Measurements from ENCODE around the gene RIC1.
"Not testable (repeated sequence)": the region's sequence is repeated elsewhere in the genome, so short reads cannot be mapped to it uniquely, and the experiment has no call there.

RIC1 gene

DNA sequence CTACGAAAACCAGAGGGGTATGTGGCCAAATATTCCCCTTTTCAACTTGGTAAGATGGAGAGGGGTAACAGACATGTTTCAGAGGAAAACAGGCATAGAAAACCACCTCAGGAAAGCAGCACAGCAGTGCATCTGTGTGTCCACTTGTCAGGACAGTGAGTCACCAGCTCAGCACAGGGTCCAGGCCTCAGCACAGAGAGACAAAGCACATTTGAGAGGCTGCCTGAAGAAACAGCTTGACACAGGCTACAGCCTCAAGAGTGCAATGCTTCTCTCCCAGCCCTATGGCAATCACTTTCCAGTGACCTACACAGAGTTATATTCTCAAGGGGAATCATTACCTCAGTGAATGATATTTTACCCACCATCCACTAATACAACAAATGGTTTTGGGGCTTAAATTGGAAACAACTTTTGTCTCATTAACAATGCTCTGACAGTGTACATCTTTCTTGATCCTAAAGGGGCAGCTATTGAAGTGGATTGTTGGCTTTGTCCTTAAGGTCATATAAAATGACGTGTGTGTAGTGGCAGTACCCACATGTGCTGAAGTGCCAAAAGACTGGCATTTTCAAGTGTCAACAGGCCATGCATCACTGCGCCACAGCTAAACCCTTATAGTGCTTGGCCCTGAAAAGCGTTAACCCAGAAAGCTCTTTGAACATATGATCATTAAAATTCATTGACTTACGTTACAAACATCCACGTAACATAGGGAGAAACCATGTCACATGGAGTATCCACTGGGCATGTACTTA, 157.6 kb downstream of the RIC1 start:
- no peak for DNase-seq (ENCODE audit: low read depth in 2 of 2)

DNA sequence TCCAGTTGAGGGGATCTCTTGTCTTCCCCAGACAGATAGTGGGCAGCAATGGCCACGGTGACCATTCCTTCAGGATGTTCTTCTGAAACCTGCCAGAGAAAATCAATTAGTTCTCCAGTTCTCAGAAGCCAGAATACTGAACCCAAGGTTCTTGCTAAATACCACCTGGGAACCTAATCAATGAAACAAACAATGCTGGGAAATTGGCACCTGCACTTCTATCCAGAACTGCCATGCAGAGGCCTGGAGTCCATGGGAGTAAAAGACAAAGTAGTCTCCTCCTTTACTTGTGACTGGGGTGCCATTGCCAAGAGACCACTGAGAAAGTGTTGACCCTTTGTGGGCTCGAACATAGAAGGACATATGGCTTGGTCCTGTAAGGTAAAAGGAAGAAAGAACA, 158.3 kb downstream of the RIC1 start:
- DNase-seq (ENCODE audit: low read depth in 2 of 2): no peak

DNA sequence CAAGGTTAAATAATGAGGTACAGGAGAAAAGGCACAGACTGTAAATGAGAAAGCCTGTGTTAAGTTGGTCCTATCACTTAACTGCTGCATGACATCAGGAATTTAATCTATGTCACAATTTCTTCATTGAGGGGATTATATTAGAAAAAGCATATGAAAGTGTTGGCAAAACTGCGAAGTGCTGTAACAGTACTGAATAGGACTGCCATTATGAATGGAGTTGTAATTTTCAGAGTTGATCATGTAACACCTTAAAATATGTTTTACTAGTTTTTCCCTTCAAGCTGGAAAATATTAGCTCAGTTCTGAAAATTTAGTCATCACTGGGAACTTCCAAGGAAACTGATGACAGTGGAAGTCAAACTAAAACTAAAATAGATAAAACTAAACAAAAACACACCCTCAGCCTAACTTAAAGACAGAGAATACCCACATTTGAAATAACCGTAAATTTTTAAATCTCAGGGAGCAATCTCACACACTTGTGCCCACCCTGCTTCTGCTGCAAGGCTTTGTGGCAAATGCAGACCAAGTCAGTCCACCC, 158.9 kb downstream of the RIC1 start:
- no peak for DNase-seq (ENCODE audit: low read depth in 2 of 2)

DNA sequence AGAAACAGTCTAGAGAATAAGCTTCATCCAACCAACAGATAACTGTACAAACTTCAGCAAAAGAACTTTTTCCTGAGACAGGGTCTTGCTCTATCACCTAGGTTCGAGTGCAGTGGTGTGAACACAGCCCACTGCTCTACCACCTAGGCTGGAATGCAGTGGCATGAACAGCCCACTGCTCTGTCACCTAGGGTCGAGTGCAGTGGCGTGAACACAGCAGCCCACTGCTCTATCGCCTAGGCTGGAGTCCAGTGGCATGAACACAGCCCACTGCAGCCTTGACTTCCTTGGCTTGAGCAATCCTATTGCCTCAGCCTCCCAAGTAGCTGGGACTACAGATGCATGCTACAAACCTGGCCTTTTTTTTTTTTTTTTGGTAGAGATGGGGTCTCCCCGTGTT, 160.6 kb downstream of the RIC1 start:
- no peak for DNase-seq (ENCODE audit: low read depth in 2 of 2)

DNA sequence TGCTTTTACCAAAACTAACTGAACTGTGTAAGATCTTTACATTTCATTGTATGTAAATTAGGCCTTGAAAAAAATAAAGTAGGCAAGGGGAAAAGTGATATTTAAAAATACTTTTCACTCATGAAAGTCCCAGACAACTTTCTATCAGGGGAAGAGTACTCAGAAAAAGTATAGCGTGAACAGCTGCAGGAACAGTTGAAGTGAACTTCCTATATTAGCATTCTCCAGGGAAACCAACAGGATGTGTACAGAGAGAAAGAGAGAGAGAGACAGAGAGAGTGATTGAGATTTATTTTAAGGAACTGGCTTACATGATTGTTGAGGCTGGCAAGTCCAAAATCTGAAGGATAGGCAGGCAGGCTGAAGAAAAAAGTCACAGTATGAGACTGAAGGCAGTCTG, 162.0 kb downstream of the RIC1 start:
- no peak for DNase-seq (ENCODE audit: low read depth in 2 of 2)

DNA sequence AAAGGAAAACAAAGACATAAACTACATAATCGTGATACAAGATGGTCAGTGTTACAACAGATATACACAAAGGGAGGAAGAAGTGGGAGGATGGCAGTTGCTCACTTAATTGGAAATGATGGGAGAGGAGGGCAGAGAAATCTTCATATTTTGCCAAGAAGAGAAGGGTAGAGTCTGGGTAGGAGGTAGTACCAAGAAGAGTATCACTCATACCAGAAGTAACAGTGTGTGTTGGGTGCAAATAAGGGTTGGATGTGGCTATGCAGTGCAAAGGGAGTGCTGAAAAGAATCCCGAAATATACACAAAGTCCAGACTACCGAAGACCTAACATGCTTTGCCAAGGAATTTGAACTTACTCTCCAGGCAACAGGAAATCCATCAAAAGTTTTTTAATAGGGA, 163.0 kb downstream of the RIC1 start:
- DNase-seq (ENCODE audit: low read depth in 2 of 2): no peak

DNA sequence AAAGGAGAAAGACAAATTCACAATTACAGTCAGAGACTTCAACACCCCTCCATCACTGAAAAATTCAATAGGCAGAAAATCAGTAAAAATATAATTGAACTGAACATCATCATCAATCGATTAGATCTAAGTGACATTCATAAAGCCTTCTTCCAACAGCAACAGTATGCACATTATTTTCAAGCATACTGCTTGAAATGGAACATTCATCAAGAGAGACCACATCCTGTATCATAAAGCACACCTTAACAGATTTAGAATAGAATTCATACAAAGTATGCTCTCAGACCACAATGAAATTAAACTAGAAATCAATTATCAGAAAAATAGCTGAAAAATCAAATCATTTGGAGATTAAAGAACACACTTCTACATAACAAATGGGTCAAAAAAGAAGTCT, 164.9 kb downstream of the RIC1 start:
- DNase-seq (ENCODE audit: low read depth in 2 of 2): no peak

DNA sequence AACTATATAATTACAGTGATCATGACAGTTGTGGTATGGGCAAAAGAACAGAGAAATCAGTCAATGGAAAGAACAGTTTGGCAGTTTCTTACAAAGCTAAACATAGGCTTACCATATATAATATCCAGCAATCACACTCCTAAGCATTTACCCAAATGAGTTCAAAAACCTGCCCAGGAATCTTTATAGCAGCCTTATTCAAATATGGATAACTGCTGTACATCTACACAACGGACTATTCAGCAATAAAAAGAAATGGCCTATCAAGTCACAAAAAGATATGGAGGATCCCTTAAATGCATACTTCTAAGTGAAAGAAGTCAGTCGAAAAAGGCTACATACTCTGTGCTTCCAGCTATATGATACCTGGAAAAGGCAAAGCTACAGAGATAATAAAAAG, 167.4 kb downstream of the RIC1 start:
- no peak for DNase-seq (ENCODE audit: low read depth in 2 of 2)

DNA sequence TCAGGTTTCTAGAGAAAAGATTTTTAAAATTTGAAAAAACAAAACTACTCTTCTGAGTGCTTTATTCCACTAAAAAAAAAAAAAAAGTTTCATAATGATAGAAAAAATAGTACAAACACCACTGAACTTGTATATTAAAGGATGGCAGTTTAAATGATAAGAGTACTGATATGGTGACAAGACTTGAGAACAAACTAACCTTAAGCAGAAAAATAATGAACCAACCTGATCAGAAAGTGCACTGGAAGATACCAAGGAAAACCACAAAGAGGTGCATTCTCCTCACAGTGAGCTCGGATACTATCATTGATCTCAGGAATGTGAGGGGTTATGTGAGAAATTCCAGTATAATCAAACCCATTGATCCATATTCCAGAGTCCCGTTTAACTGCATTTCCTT, 169.7 kb downstream of the RIC1 start:
- no peak for DNase-seq (ENCODE audit: low read depth in 2 of 2)

DNA sequence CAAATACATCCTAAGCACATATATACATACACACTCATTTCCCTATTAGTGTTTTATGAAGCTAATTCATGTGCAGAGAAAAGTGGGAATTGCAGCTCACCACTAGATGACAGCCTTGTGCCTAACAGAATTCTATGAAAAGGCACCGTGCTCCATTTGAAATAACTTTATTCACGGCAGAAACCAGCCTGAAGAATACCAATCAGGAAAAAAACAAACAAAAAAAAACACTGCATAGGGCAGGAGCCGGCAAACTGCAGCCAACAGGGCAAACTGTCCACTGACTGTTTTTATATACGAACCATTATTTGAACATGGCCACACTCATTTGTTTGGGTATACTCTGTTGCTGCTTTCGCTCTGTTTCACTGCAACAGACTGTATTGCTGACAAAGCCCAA, 170.4 kb downstream of the RIC1 start:
- no peak for DNase-seq (ENCODE audit: low read depth in 2 of 2)

DNA sequence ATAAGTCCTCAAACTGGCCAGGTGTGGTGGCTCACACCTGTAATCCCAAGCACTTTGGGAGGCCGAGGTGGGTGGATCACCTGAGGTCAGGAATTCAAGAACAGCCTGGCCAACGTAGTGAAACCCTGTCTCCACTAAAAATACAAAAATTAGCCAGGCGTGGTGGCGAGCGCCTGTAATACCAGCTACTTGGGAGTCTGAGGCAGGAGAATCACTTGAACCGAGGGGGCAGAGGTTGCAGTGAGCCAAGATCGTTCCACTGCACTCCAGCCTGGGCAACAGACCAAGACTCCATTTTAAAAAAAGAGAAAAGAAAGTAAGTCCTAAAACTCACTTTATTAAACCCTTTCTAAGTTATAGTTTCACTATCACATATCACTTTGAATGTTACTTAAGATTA, 171.5 kb downstream of the RIC1 start:
- not testable (repeated sequence) for DNase-seq (ENCODE audit: low read depth in 2 of 2)

DNA sequence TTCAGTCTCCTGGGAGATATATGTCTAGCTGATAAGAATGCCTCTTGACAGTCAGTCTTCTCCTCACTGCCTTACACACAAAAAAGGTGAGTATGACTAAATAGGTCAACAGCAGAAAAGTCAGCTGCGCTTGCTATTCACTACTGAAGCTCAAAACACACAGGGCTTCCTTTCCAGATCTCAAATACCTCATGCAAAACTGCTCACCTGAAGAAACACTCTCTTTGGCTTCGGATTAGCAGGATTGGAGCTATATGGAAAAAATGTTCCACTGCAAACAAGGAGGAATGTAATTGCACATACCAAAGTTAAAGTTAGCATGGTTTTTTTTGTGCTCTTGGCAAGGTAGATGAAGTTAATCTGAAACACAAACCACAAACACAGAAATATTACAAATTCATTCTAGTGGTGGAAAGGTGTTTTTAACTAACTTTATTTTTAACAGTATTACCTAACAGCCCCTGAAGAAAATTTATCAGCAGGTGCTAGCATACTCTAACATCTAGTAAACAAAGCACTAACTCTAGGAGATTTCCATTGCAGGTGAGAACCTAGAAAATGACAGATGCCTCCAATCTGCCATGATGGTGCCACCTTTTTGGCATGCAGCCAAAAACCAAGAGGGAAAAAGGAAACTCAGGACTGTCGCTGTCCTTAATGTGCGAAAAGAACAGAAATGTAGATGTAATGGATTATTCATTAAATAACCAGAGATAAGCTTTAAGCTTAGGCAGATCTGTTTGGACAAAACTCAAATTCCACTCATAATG, 172.2 kb downstream of the RIC1 start:
- no peak for DNase-seq (ENCODE audit: low read depth in 2 of 2)

DNA sequence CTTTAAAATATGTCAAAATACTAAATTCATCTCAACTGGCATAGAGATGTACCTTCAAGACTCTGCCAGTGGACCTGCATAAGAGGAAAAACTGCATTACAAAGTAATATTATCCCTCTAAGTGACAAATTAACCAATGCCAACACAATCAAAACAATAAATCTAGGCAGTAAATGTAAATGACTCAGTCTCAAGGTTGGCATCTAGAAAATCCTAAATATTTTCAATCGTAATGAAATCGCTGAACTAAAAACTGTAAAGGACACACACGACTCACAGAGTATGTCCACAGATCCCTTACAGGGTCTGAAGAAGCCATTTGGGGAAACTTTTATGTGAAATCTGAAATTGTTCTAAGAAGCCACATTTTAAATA, 172.8 kb downstream of the RIC1 start:
- no peak for DNase-seq (ENCODE audit: low read depth in 2 of 2)

DNA sequence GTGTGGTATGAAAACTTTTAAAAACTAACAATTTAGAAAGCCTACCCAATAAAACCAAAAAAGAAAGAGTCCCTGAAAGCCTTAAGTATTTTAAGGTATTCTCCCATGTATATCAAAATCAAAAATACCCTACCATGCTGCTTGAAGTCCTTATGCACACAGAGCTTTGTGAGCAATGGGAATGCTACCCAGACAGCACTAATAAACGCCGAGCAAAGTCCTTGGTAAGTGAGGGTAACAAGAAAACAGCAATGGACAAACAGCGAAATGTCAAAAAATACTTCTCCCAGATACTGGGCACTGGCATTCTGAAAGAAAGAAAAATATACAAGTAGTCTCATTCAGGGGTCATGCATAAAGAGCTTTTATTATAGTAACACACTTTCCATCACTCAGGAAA, 176.6 kb downstream of the RIC1 start:
- DNase-seq (ENCODE audit: low read depth in 2 of 2): no peak

DNA sequence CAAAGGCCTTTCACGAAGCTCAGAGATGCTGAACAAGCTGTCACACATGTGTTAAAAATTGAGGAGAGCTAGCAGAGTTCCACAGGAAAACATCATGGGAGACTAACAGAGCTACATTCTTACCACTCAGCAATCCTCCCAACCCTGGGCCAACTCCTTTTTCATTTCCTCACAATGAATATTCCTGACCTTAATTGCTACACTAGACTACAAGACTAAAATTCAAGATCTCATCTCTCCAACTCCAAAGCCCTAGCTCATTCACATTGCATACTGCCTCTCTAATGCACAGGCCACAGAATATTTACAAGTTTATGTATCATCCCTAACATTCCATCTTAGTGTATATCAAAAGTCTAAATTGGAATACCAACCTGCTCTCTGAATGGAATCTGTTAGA, 182.8 kb downstream of the RIC1 start:
- DNase-seq (ENCODE audit: low read depth in 2 of 2): no peak

DNA sequence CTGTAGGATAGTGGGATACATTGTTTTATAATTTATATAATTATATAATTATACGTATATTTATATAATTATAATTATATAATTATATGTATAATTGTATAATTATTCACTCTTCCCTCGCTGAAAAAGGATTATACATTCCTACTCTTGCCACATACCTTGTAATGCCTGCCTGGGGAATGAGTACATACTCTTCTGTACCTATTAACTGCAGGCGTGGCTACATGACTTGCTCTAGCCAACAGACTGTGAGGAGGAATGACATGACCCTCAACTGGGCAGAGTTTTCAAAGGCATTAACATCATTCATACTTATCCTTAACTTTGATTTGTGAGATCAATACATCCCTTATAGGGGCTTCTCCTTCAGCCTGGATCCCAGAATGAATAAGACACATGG, 184.9 kb downstream of the RIC1 start:
- no peak for DNase-seq (ENCODE audit: low read depth in 2 of 2)

DNA sequence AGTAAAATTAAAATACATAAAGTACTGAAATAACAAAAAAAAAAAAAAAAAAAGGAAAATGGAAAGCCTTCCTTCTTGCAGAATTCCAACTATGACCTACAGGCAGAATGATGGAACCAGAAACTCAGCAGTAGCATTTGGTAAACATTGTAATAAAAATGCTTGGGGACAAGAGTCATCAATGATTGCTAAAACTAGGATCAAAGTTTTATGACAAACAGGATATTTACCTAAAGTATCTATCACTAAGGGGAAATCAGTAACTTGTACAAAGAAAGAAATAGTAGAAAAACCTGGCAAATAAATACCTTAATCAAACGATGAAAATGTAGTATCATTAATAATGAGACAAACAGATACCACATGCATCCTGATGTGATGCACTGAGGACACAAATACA, 186.6 kb downstream of the RIC1 start:
- no peak for DNase-seq (ENCODE audit: low read depth in 2 of 2)

DNA sequence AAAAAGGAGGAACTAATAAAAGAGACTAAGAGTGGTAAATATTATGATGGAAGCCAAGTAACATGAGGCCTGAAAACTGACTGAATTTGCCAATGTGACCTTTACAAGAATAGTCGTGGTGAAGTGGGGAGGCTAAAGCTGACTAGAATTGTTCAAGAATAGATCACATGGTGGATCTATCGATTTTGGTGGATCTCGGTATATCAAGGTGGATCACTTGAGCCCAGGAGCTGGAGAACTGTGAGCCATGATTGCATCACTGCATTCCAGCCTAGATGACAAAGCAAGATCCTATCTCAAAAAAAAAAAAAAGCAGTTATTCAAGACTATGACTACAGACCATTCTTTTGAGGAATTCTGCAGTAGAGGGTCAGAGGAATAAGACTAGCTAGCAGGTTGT, 189.0 kb downstream of the RIC1 start:
- no peak for DNase-seq (ENCODE audit: low read depth in 2 of 2)

DNA sequence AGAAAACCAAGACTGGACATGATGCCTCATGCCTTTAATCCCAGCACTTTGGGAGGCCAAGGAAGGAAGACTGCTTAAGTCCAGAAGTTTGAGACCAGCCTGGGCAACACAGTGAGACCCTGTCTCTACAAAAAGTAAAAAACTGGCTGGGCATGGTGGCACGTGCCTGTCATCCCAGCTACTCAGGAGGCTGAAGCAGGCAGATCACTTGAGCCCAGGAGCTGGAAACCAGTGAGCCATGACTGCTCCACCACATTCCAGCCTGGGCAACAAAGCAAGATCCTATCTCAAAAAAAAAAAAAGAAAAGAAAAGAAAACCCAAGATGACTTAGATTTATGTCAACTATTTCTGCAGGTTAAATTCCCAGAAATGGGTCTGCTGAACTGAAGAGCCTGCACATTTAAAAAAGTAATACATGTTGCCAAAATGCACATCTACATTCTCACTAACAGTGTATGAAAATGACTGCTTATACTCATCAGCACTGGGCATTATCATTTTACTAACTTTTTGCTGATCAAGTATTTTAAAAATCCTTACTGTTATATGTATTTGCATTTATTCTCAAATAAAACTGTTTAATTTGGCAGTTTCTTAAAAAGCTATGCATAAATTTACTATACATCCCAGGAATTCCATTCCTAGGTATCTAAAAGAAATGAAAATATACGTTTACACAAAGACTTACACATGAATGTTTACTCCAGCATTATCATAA, 189.7 kb downstream of the RIC1 start:
- no peak for DNase-seq (ENCODE audit: low read depth in 2 of 2)

DNA sequence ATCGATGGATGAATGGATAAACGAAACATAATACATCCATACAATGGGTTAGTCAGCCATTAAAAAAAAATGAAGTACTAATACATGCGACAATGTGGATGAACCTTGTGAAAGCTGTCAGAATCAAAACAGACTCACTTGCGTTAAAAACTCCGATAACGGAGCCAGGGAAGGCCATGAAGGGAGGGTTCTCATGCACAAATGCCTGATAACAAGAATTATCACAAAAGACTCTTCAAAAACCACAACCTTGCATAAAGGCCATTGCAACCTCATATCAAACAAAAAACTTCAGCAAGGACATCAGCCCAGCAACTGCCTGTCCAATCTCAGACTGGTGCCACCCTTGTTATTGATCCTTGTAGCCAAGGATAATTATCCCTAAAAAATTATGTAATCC, 190.3 kb downstream of the RIC1 start:
- DNase-seq (ENCODE audit: low read depth in 2 of 2): no peak

DNA sequence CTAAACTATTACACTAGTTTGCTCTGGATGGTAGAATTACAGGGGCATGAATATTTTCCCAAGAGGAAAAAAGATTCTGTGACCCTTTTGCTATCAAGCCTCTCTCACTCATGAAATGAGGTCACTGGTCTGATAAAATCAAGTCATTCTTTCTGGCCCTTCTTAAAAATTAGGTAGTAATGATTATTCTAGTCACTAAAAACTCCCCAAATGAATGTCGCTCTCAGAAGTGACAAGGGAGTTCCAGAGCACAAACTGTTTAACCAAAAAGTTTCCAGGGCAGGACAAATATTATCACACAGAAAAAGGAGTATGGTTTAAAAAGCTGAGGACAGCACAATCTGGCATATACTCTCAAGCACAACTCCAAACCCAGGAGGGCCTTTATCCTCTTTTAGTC, 191.5 kb downstream of the RIC1 start:
- no peak for DNase-seq (ENCODE audit: low read depth in 2 of 2)

DNA sequence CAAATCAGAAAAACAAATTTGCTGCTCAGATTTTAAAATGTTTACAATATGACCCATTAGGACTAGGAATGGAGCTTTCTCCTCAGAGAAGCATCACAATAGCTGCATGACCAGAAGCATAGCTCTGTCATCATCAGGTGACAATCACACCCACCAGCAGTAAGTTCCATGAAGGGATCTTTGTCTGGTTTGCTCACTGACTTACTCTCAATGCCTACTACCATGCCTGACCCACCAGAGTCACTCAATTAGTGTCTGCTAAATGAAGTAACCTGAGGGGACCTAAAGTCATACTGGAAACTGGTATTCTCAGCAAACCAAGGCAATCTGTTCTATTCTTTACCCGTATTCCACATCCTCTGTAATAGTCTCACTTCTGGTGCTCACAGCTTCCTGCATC, 196.3 kb downstream of the RIC1 start:
- DNase-seq (ENCODE audit: low read depth in 2 of 2): no peak

Data from stimulated activated CD8-positive, alpha-beta memory T cell treated with anti-CD3 and anti-CD28 coated beads, Interleukin-2, amount 100 ng/mL, for 48 hours (primary cell).